H54 (cell line): ENCODE results near the gene SH3BGRL3.
"Not testable (repeated sequence)": the region's sequence is repeated elsewhere in the genome, so short reads cannot be mapped to it uniquely, and the experiment has no call there.

Experiments
- DNase-seq: peaks from one replicate; pipeline ENCODE4 v3.0.0; 2011; ENCODE audit warnings: low spot score, mixed read lengths; ENCODE audit not compliant: insufficient read length
- FAIRE-seq: peaks from 3 replicates; lab custom pipeline; 2011; peaks lifted over from hg19 to GRCh38; lab: Jason Lieb, UNC
- POLR2A ChIP-seq: IDR thresholded peaks from 2 replicates; pipeline ENCODE4 v1.6.1; 2011; ENCODE audit warnings: low read depth, mild to moderate bottlenecking, low read length

SH3BGRL3 gene

DNA sequence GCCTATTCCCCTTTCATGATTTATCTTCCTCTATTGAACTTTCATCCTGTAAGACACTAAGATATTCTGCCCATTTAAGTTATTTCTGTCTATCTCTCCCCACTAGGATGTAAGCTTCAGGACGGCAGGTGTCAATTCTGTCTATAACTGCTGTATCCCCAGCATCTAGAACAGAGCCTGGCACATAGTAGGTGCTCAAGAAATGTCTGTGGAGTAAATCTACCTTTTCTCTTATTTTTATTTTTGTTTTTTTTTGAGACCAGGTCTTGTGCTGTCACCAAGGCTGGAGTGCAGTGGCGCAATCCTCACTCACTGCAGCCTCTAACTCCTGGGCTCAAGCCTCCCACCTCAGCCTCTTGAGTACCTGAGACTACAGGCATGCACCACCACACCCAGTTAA is 43.5 kb downstream of the SH3BGRL3 start:
- no peak for FAIRE-seq
- no peak for DNase-seq
- TF ChIP-seq POLR2A, result no peak

DNA sequence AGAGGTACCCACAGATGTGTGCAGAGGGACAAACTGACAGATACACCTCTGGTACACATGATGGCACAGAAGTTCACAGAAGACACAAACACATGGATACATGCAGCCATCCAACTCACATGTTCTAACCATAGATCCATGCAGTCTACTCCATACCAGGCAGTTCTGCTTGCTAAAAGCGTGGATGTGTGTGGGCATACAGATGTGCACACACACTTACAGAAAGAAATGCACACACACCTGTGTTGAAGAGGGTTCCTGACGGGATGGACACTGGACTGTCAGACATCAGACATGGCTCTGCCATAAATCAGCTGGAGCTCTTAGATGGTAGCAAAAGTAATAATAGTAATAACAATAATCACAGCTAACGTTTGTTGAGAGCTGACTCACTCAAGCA is 44.7 kb downstream of the SH3BGRL3 start:
- DNase-seq, result no peak
- no peak for FAIRE-seq
- no peak for TF ChIP-seq POLR2A

DNA sequence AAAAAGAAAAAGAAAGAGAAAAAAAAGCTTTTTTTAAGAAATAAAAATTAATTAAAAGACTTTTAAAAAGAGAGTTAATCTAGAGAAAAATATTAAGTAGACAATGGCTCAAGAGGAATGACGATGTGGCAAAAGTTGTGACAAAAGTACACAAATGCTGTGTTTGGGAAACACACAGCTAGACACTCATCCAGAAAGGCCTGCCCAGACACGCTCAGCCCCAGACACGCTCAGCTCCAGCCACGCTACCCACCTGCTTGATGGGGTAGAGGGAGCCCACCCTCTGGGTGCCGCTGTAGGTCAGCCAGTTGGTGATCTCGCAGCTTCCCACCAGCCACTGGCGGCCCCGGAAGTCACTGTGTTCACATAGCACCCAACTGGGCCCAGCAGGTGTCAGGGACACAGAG is 48.1 kb downstream of the SH3BGRL3 start:
- DNase-seq (no peak), FAIRE-seq (no peak)
- no peak for TF ChIP-seq POLR2A

DNA sequence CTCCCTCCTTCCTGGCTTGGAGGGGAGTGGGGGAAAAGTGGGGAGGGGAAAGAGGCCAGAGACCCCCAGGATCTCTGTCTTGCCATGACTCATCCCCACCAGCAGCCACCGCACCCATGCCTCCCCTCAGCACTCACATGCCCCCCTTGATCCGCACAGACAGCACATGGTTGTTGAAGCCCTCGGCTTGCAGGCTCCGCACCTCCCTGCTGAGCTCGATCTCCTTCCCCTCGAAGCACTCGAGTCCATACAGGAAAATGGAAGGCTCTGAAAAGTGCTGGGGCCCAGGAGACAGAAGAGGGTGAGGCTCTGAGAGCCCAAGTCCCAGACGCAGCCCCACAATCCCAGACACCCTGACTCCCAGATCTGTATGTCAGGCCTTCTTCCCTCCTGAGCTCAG is 48.7 kb downstream of the SH3BGRL3 start:
- no peak for DNase-seq
- no peak for TF ChIP-seq POLR2A
- FAIRE-seq, result no peak

DNA sequence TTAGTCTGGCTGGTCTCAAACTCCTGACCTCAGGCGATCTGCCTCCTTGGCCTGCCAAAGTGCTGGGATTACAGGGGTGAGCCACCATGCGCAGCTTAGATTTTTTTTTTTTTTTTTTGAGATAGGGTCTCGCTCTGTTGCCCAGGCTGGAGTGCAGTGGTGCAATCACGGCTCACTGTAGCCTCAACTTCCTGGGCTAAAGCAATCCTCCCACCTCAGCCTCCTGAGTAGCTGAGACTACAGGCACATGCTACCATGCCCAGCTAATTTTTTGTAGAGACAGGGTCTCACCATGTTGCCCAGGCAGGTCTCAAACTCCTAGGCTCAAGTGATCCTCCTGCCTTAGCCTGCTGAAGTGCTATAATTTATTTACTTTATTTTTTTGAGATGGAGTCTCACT is 49.5 kb downstream of the SH3BGRL3 start:
- not testable (repeated sequence) for DNase-seq, FAIRE-seq

DNA sequence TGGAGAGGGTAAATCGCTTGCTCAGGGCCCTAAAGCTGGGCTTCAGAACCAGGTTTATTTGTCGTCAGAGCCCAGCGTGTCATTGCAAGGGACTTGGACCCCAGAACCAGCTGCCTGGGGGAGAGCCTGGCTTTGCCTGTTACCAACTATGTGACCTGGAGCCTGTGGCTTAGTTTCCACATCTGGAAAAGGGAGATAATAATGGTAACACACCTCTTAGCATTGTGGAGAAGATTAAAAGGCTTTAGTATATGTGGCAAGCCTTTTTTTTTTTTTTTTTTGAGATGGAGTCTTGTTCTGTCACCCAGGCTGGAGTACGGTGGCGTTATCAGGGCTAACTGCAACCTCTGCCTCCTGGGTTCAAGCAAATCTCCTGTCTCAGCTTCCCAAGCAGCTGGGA is 50.4 kb downstream of the SH3BGRL3 start:
- DNase-seq (no peak), FAIRE-seq (no peak)
- TF ChIP-seq POLR2A, result no peak
